Left ventricle myocardium inferior (tissue), 1 donor: ENCODE data around the gene DCST2. TPM values are rescaled to one million over a fixed set of nuclear protein-coding genes. Genes with fewer than 3 reads are reported as not detected.

Experiments used
- DNase-seq: peaks from one replicate; pipeline ENCODE4 v3.0.0-alpha.2; 2020
- H3K27ac ChIP-seq: fragments of 200-600 bp; replicated peaks from 2 replicates; pipeline ENCODE4 v1.8.0; 2021
- H3K27me3 ChIP-seq: fragments of 200-600 bp; 2 replicates; pipeline ENCODE4 v1.8.0; 2021; ENCODE audit warnings: low read depth
- H3K36me3 ChIP-seq: fragments of 200-600 bp; 2 replicates; pipeline ENCODE4 v1.8.0; 2021
- H3K4me1 ChIP-seq: fragments of 200-600 bp; 2 replicates; pipeline ENCODE4 v1.8.0; 2021
- H3K4me3 ChIP-seq: fragments of 200-600 bp; 2 replicates; pipeline ENCODE4 v1.8.0; 2021; ENCODE audit warnings: mild to moderate bottlenecking, moderate library complexity
- H3K9me3 ChIP-seq: fragments of 200-600 bp; replicated peaks from 2 replicates; pipeline ENCODE4 v1.8.0; 2021
- CTCF ChIP-seq: fragments of 200-600 bp; IDR thresholded peaks from 2 replicates; pipeline ENCODE4 v1.8.0; 2021; ENCODE audit warnings: antibody characterized with exemption, mild to moderate bottlenecking, borderline replicate concordance
- intact Hi-C: fragments of 100-400 bp; cut with micrococcal nuclease; formaldehyde crosslinking; loops from one replicate; pipeline ENCODE4 v1.11.0; 2022
- total RNA-seq: library from RNA; stranded (reverse); fragmentation: NEBNext Ultra II Directional; extraction: Animal tissue kit (Norgen Biotek cat#: 25700); gene quantifications from one replicate; pipeline ENCODE4 v1.2.1, GENCODE V29; 2021
- donor health status: DM: no; HTN: yes; CAD: no; lungs with severe emphysema.

The DCST2 gene
- total RNA-seq, 1 donor from 2014 or later = not detected

DNA sequence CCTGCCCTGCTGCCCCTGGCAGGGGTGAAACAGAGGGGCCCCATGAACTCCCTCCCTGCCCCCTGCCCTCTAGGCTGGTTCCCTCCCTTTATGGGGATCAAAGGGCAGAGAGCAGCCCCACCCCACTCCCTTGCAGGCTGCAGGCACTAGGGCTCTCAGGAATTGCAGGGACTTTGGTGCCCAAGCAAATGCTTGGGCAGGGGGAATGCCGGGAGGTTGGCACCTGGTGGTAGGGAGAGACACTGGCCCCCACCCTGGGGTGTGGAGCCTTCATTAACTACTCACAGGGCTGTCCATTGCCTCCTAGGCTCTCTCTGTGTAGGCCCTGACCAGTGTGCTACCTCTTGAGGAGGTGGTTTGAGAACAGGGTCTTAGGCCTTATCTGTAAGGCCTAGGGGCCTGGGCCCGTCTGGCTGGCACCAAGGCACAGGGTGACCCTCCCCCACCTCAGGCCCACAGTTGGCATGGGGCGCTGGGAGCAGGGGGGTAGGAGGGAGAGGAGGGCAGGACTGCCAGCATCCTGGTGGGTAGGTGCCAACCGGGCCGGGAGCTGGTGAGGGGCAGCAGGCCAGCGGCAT, 26.2 kb downstream of the DCST2 start:
- Histone ChIP-seq H3K4me3 (peak overlapping the region; percentile 45), H3K27ac (peak overlapping the region; percentile 95)
- intact Hi-C loops = no loop called here

GRCh38 chr1:155006601-155007101, 26.9 kb downstream of the DCST2 start:
- peak overlapping the region; percentile 95 for H3K27ac ChIP-seq
- no peak for DNase-seq
- no peaks in the 10 kb centered on the region for H3K27me3 ChIP-seq
- H3K9me3 ChIP-seq = no peaks in the 10 kb centered on the region
- H3K4me3 ChIP-seq = peak overlapping the region; percentile 45
- intact Hi-C loops = no loop called here
- H3K4me1 ChIP-seq = peaks cover 91% of the 10 kb centered on the region
- no peaks in the 10 kb centered on the region for H3K36me3 ChIP-seq
- no peak for TF ChIP-seq CTCF

More for the DNA sequence above, 26.2 kb downstream of the DCST2 start:
- no peaks in the 10 kb centered on the region for H3K9me3 ChIP-seq
- DNase-seq = peak; percentile 73
- TF ChIP-seq CTCF = no peak
- H3K27me3 ChIP-seq = no peaks in the 10 kb centered on the region
- H3K4me1 ChIP-seq = peaks cover 96% of the 10 kb centered on the region
- no peaks in the 10 kb centered on the region for H3K36me3 ChIP-seq

- Histone ChIP-seq H3K4me3 (peak overlapping the region; percentile 95), H3K27ac (peak overlapping the region; percentile 95), H3K27me3 (no peaks in the 10 kb centered on the region), H3K36me3 (no peaks in the 10 kb centered on the region), H3K4me1 (peaks cover 87% of the 10 kb centered on the region), H3K9me3 (no peaks in the 10 kb centered on the region)
- peak; percentile 81 for DNase-seq
- no peak for TF ChIP-seq CTCF
- intact Hi-C loops = no loop called here
Observed at GRCh38 chr1:155005076-155006011, 28.2 kb downstream of the DCST2 start.

- TF ChIP-seq CTCF = no peak
- Histone ChIP-seq H3K36me3 (no peaks in the 10 kb centered on the region), H3K4me1 (peaks cover 89% of the 10 kb centered on the region), H3K27me3 (no peaks in the 10 kb centered on the region), H3K4me3 (peak overlapping the region; percentile 95), H3K27ac (peak overlapping the region; percentile 95), H3K9me3 (no peaks in the 10 kb centered on the region)
- intact Hi-C loops = no loop called here
- DNase-seq = no peak
Observed at GRCh38 chr1:155004352-155005075, 29.1 kb downstream of the DCST2 start.

DNA sequence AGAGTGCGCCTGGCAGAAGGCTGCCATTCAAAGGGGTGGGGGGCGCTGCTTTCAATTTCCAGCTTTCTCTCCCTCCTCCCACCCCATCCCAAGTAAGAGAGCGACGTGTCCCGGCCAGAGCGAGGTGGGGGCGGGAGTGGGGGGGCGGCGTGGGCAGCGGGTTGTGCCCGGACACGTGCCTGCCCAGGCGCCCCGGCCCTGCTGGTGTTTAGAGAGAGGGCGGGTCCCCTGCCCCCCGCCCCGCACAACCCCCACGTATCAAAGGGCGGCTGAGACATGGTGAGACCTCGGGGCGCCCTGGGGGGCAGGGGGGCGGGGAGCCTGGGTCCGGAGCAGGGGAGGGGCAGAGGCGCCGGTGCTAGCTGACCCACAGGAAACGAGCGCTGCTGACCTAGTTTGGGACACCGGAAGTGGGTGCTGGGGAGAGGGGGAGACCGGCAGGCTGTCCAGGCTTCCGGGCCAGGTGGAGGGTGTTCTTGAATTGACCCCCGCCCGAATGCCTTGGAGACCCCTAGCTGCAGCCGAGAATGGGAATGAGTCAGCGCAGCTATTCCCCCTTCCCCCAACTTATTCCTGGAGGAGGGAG, 29.7 kb downstream of the DCST2 start:
- H3K27me3 ChIP-seq = no peaks in the 10 kb centered on the region
- peak; percentile 80 for DNase-seq
- H3K9me3 ChIP-seq = no peaks in the 10 kb centered on the region
- no peak for TF ChIP-seq CTCF
- peaks cover 89% of the 10 kb centered on the region for H3K4me1 ChIP-seq
- no peaks in the 10 kb centered on the region for H3K36me3 ChIP-seq
- peak overlapping the region; percentile 95 for H3K27ac ChIP-seq
- H3K4me3 ChIP-seq = peak overlapping the region; percentile 95
- intact Hi-C loops = no loop called here
